Measurements from ENCODE around the gene MT1M.

MT1M gene

DNA sequence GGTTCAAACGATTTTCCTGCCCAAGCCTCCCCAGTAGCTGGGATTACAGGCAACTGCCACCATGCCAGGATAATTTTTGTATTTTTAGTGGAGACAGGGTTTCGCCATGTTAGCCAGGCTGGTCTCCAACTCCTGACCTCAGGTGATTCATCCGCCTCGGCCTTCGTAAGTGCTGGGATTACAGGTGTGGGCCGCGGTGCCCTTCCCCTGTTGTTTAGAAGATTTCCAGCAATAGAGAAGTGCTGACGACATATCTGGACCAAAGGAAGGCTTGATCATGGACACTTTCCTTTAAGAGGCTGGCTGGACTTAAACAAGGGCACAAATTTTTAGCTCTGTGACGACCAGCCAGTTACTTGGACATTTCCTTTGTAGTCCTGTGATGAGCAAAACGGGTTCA, 1.3 kb upstream of the MT1M start:
- no peak for DNase-seq

DNA sequence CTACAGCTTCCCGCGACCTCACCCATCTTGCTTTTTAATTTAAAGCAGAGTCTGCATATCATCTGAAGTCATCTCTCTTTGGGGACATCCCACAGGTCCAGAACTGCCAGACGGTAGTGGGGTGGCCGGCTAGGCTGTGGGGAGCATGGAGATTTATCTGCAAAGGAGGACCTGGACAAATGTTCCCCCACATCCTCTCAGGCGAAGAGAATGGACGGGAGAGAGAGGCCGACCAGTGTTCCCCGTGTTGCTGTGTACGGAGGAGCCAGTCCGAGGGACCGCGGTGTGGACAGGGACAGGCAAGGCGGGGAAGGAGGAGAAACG, 665 bp upstream of the MT1M start:
- no peak for DNase-seq

DNA sequence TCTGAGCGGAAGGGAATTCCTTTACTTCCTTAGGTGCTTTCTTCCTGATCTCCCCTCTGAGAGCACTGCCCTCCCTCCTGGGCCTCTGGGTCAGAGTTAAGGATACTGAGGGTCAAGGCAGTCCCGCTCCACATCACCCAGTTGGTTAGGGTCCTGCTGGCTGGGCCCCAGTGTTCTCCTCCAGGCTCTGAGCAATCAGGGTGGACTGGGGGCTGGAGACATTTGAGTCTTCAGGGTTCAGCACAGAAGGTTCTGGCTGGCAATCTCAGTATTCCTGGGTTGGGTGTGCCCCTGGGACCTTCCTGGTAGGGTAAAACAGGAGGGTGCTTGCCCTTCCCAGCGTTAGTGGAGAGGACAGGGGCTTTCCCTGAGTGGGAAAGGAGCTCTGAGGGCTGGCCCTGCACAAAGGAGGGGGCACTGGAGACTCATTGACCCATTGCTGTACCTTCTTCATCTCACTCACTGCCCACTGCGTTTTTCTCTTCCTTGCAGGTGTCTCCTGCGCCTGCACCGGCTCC, 448 bp downstream of the MT1M start:
- no peak for DNase-seq

GRCh38 chr16:56633535-56633934, 1.1 kb downstream of the MT1M start:
- DNase-seq: no peak

DNA sequence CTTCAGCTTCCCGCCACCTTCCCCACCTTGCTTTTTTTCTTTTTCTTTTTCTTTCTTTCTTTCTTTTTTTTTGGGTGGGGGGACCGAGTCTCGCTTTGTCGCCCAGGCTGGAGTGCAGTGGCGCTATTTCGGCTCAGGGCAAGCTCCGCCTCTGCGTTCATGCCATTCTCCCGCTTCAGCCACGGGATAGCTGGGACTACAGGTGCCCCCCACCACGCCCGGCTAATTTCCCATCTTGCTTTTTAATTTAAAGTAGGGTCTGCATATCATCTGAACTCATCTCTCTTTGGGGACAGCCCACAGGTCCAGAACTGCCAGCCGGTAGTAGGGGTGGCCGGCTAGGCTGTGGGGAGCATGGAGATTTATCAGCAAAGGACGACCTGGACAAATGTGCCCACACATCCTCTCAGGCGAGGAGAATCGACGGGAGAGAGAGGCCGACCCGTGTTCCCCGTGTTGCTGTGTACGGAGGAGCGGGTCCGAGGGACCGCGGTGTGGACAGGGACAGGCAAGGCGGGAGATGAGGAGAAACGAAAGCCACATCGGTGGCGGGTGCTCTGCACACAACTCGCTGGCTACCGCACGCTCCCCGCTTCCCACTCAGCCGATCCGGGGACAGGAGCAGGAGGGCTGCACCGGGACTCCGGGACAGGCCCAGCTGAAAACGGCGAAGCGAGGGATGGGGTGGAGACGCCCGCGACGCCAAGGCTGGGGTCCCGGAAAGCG, 2.4 kb downstream of the MT1M start:
- no peak for DNase-seq

- no peak for DNase-seq
Observed at GRCh38 chr16:56635441-56635967, 3.0 kb downstream of the MT1M start.

DNA sequence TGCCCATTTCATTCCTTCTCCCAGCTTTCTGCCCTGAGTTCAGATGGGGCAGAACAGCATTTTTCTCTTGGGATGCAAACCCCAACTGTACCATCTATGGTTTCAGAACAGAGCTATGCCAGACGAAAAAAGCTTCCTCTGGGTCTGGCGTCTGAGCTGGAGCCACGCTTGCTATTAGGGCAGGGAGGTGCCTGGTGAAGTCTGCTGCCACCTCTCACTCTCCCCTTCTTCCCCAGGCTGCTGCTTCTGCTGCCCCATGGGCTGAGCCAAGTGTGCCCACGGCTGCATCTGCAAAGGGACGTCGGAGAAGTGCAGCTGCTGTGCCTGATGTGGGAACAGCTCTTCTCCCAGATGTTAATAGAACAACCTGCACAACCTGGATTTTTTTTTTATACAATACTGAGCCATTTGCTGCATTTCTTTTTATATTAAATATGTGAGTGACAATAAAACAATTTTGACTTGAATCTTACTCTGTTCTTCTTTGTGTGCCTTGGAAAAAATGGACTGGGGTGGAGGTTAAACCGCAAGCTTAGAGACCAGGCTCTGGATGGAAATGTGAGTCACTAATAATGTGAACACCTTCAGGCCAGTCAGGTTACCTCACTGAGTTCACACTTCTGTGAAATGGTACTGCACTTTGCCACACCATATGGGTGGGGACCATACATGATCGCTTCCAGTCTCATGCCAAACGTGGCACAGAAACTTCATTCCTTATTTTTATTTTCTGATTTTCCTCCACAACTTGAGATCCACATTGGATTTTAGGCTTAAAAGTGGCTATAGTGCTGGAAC, 4.4 kb downstream of the MT1M start:
- DNase-seq: no peak

DNA sequence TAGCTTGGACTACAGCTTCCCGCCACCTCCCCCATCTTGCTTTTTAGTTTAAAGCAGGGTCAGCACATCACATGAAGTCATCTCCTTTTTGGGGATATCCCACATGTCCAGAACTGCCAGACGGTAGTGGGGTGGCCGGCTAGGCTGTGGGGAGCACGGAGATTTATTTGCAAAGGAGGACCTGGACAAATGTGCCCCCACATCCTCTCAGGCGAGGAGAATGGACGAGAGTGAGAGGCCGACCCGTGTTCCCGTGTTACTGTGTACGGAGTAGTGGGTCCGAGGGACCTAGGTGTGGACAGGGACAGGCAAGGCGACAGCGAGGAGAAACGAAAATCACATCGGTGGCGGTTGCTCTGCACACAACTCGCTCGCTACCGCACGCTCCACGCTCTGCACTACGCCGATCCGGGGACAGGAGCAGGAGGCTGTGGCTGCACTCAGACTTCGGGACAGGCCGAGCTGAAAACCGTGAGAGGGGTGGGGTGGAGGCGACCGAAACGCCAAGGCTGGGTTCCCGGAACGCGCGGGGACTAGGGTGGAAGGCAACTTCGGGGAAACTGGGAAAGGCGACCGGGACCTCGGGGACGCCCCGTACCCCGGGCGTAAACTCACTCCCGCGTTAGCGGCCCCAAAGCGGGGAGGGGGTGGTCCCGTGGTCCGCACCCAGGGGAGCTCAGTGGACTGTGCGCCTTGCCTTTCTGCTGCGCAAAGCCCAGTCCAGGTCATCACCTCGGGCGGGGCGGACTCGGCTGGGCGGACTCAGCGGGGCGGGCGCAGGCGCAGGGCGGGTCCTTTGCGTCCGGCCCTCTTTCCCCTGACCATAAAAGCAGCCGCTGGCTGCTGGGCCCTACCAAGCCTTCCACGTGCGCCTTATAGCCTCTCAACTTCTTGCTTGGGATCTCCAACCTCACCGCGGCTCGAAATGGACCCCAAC, 5.6 kb downstream of the MT1M start, which contains the start of gene MT1A:
Gene MT1A (plus strand): TSS at position 853 of the 937 bp plus-strand sequence. CDS start 73 bp downstream, at position 926.
- no peak for DNase-seq

GRCh38 chr16:56639045-56639444, 6.6 kb downstream of the MT1M start:
- DNase-seq: no peak

GRCh38 chr16:56640076-56640475, 7.6 kb downstream of the MT1M start:
- no peak for DNase-seq

GRCh38 chr16:56641166-56641565, 8.7 kb downstream of the MT1M start:
- DNase-seq: no peak

GRCh38 chr16:56643080-56643778, 10.8 kb downstream of the MT1M start:
- peak; percentile 86 for DNase-seq

DNA sequence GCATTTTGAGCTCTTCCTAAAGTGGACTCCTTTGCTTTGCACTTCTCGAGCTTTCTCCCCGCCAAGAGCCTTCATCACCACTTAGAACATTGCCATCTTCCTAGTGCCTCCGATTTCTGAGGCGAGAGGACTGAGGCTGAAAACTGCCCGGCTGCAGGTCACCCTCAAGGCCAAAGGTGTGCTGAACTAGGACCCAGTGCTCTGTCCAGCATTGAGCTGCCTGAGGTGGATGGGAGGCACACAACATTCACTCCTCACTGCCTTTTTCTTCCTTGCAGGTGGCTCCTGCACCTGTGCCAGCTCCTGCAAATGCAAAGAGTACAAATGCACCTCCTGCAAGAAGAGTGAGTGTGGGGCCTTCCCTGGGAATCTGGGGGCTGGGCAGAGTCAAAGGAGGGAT, 11.4 kb downstream of the MT1M start:
- no peak for DNase-seq

DNA sequence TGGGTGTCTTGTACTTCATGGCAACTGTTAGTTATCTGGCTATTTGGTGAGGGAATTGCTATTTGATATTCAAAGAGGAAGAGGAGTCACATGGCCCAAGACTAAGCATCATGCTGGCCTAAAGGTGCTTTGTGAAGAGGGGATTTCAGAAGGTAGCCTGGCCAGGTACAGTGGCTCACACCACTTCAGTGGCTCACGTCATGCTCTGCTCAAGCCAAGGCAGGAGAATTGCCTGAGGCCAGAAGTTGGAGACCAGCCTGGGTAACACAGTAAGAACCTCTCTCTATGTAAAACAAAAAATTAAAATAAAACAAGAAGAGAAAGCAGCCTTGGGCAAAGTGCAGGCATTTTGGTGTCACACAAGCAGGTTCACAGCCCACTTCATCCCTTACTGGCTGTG, 12.9 kb downstream of the MT1M start:
- DNase-seq: no peak

GRCh38 chr16:56645838-56646237, 13.4 kb downstream of the MT1M start:
- no peak for DNase-seq

DNA sequence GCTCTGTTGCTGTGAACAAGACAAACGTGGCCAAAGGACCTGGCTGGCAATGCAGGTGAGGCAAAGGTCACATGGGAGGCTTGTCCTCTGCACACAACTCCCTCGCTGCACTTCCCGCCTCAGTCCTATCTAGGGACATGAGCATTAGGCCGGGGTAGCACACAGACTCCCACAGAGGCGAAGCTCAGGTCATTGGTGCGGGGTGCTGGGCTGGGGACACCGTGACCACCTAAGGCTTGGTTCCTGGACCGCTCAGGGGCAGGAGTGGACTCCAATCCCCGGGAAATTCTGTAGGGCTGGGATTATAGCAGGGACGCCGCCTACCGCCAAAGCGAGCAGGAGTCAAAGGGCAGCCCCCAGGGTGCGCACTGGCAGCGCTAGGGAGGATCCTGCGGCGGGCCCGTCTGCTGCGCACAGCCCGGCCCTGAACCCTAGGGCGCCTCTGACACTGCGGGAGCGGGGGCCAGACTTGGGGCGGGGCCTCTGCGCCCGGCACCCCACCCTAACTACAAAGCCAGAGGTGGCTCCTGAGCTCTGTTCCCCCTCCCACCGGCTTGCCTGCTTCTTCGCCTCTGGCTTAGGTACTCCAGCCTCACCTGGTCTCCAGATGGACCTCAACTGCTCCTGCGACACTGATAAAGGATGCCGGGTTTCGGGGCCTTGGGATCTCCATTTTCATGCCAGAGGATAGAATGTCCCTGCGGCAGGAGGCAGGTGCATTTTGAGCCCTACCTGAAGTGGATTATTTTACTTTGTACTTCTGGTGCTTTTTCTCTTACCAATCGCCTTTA, 15.4 kb downstream of the MT1M start:
- no peak for DNase-seq

DNA sequence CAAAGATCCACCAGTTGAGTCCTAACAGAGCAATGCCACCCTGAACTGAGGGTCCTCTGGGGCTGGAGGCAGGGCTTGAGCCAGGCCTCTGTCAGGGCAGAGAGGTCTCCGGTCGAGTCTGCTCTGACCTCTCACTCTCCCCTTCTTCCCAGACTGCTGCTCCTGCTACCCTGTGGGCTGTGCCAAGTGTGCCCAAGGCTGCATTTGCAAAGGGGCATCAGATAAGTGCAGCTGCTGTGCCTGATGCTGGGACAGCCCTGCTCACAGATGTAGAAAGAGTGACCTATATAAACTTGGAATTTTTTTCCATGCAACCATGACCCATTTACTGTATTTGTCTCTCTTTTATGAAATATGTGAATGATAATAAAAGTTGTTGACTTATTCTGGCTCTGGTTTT, 16.8 kb downstream of the MT1M start:
- DNase-seq: no peak

- DNase-seq: no peak
Observed at GRCh38 chr16:56649820-56650219, 17.4 kb downstream of the MT1M start.

GRCh38 chr16:56651586-56651985, 19.1 kb downstream of the MT1M start, which contains the start of gene MT1B:
MT1B (plus strand) TSS chr16:56651886; CDS start chr16:56651954, 68 bp downstream.
- no peak for DNase-seq

DNA sequence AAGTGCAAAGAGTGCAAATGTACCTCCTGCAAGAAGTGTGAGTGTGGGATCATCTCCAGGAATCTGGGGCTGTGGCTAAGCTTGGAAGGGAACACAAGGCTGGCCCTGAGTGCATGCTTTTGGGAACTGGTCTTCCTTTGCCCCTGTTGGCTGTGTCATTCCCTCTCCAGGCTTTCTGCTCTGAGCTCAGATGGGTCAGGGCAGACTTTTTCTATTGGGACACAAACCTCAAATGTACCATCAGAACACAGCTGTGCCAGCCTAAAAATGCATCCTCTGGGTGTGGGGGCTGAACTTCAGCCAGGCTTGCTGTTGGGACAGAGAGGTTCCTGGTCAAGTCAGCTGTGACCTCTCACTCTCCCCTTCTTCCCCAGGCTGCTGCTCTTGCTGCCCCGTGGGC, 20.1 kb downstream of the MT1M start:
- DNase-seq: no peak

DNA sequence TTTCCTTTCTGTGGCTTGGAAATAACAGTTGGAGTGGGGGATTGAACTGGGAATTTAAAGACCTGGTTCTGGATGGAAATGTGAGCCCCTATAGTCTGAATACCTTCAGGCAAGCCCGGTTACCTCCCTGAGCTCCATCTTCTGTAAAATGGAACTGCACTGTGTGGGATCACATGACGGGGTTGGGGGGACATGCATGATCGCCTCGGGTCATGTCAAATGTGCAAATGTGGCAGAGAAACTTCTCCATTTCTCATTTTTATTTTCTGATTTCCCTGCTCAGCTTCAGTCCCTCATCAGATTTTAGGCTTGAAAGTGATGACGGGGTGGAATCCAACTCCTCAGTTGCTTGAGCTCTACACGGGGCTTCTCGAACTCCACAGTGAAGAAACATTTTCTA, 20.8 kb downstream of the MT1M start:
- no peak for DNase-seq

All from CD4-positive, alpha-beta T cell treated with Interleukin-17A for 4 hours (primary cell).